Adrenal gland (tissue), 12 donors: ENCODE data around the gene SAA1. TPM values are rescaled to one million over a fixed set of nuclear protein-coding genes. Genes with fewer than 3 reads are reported as not detected.

Source experiments
- DNase-seq, 7 donors: peaks; one replicate each; pipeline ENCODE4 v3.0.0-alpha.2; 2019 to 2020
- H3K27ac ChIP-seq, 5 donors: fragments of 200-600 bp; sonication (generic) in 4 of 5; 1 replicate in 3 of 5; 2 replicates in 2 of 5; pipeline versions ENCODE4 v1.5.1 to v1.8.0; 2016 to 2020; ENCODE audit warnings: mild to moderate bottlenecking in 1 of 5
- H3K27me3 ChIP-seq: fragments of 200-600 bp; 2 replicates; pipeline ENCODE4 v1.8.0; 2021
- H3K36me3 ChIP-seq, 2 donors: fragments of 200-600 bp; replicated peaks in 1 of 2; 1 replicate in 1 of 2; 2 replicates in 1 of 2; pipeline versions ENCODE4 v1.5.1 to v1.8.0; 2018 to 2022
- H3K4me1 ChIP-seq, 2 donors: fragments of 200-600 bp; replicated peaks in 1 of 2; 1 replicate in 1 of 2; 2 replicates in 1 of 2; pipeline versions ENCODE4 v1.5.1 to v1.8.0; 2018 to 2021
- H3K4me3 ChIP-seq, 4 donors: fragments of 200-600 bp; sonication (generic) in 3 of 4; one replicate each; pipeline ENCODE4 v1.5.1; 2016 to 2018
- H3K9me3 ChIP-seq, 3 donors: fragments of 200-600 bp; sonication (generic) in 1 of 3; replicated peaks in 1 of 3; 1 replicate in 2 of 3; 2 replicates in 1 of 3; pipeline versions ENCODE4 v1.5.1 to v1.8.0; 2016 to 2021
- CTCF ChIP-seq, 6 experiments: fragments of 450-650 bp in 4 of 6; fragments of 200-600 bp in 2 of 6; sonication (generic) in 1 of 6; IDR thresholded peaks; 1 replicate in 5 of 6; 2 replicates in 1 of 6; pipeline versions ENCODE4 v1.5.1 to v1.8.0; 2016 to 2021; ENCODE audit warnings: antibody characterized with exemption in 6 of 6, mild to moderate bottlenecking in 2 of 6, moderate library complexity in 1 of 6
- POLR2A ChIP-seq, 2 donors: fragments of 450-650 bp; IDR thresholded peaks; one replicate each; pipeline ENCODE4 v1.6.1; 2017; ENCODE audit warnings: antibody characterized with exemption in 2 of 2, mild to moderate bottlenecking in 2 of 2, moderate library complexity in 1 of 2
- WGBS, 4 donors: extraction: QIAGEN DNeasy Blood & Tissue Kit in 2 of 4; methylation state at CpG; one replicate each; pipeline versions ENCODE4 v1.1.5 to v1.1.7; 2013 to 2017; 5-methylcytosine and 5-hydroxymethylcytosine counted together
- intact Hi-C, 2 donors: fragments of 100-400 bp; cut with DNase I; formaldehyde crosslinking; loops; one replicate each; pipeline versions ENCODE4 v1.14.1 to v1.15.0; 2022 to 2023
- polyA plus RNA-seq, 3 donors: library from polyadenylated mRNA; stranded (reverse); fragments of 200-250 nt in 2 of 3; fragments of 350-450 nt in 1 of 3; fragmentation: Illumina TruSeq in 1 of 3; extraction: RNeasy Lipid Tissue Mini Kit (QIAGEN cat#74804) in 1 of 3; gene quantifications; one replicate each; pipeline ENCODE4 v1.2.3, GENCODE V29; 2013 to 2014
- total RNA-seq, 9 donors: library from RNA; depleted of rRNA in 4 of 9; stranded (reverse); fragments of >200 nt in 4 of 9; fragments of 120-200 nt in 1 of 9; fragmentation: NEBNext Ultra II Directional in 1 of 9; extraction: Animal tissue kit (Norgen Biotek cat#: 25700) in 1 of 9; gene quantifications; one replicate each; pipeline versions ENCODE4 v1.1.0 to v1.2.4, GENCODE V29; 2013 to 2023
- donor health status: healthy with polysubstance abuse.
- donor health status: Bipolar disorder and iron deficiency.
- donor health status: DM: yes; HTN: yes; CAD: no.
- donor health status: DM: no; HTN: no; CAD: no.
- donor health status: DM: no; HTN: no; CAD: no.
- donor health status: DM: yes; HTN: yes; CAD: no.

SAA1 gene
- total and polyA plus RNA-seq, 12 donors, result 1.8 to 1,277 (median 20.0) TPM; not detected in 1

GRCh38 chr11:18270102-18270501 lies 4.0 kb downstream of the SAA1 start:
- intact Hi-C loops, result no loop called here
- H3K27me3 ChIP-seq, result no peaks in the 10 kb centered on the region

GRCh38 chr11:18271206-18271605 lies 5.1 kb downstream of the SAA1 start:
- TF ChIP-seq POLR2A (IDR thresholded peaks at IDR 0.05), result no peak
- no peak for TF ChIP-seq CTCF (IDR thresholded peaks at IDR 0.05)

More at GRCh38 chr11:18270102-18270501, 4.0 kb downstream of the SAA1 start:
- no peak overlapping the region for H3K4me3 ChIP-seq
- H3K4me1 ChIP-seq, result no peaks in the 10 kb centered on the region
- no peaks in the 10 kb centered on the region for H3K9me3 ChIP-seq
- no peak overlapping the region for H3K27ac ChIP-seq
- TF ChIP-seq POLR2A (IDR thresholded peaks at IDR 0.05) (no peak), CTCF (IDR thresholded peaks at IDR 0.05) (no peak)
- H3K36me3 ChIP-seq, result no peaks in the 10 kb centered on the region
- WGBS, 4 donors, result 72 to 89% (median 77%) methylated on average over 1 to 4 of the region's 4 CpGs
- DNase-seq, result peak in 1 of 7 donors; percentile 34

GRCh38 chr11:18277565-18278271 lies 11.7 kb downstream of the SAA1 start:
- no peak overlapping the region for H3K4me3 ChIP-seq
- H3K27ac ChIP-seq, result peak overlapping the region in 2 of 5 donors; percentile 19 to 29
- peaks cover 0 to 19% of the 10 kb centered on the region in 2 donors for H3K36me3 ChIP-seq
- no peak for TF ChIP-seq POLR2A (IDR thresholded peaks at IDR 0.05)
- no peaks in the 10 kb centered on the region for H3K9me3 ChIP-seq
- H3K27me3 ChIP-seq, result no peaks in the 10 kb centered on the region
- intact Hi-C loops, result no loop called here
- peak in 4 of 7 donors; percentile 16 to 57 (median 44) for DNase-seq
- H3K4me1 ChIP-seq, result no peaks in the 10 kb centered on the region
- 78 to 86% (median 84%) methylated on average over 5 of the region's 5 CpGs for WGBS, 4 donors

More at GRCh38 chr11:18271206-18271605, 5.1 kb downstream of the SAA1 start:
- no peak for DNase-seq
- H3K27me3 ChIP-seq, result no peaks in the 10 kb centered on the region
- no peaks in the 10 kb centered on the region for H3K36me3 ChIP-seq
- no peak overlapping the region for H3K4me3 ChIP-seq
- no peak overlapping the region for H3K27ac ChIP-seq
- intact Hi-C loops, result no loop called here
- WGBS, 4 donors, result 69 to 88% (median 76%) methylated on average over 4 of the region's 4 CpGs
- H3K4me1 ChIP-seq, result no peaks in the 10 kb centered on the region
- no peaks in the 10 kb centered on the region for H3K9me3 ChIP-seq

GRCh38 chr11:18280438-18281045 lies 14.5 kb downstream of the SAA1 start:
- H3K27me3 ChIP-seq, result no peaks in the 10 kb centered on the region
- H3K36me3 ChIP-seq, result peaks cover 0 to 30% of the 10 kb centered on the region in 2 donors
- intact Hi-C loops, result no loop called here
- DNase-seq, result no peak
- H3K27ac ChIP-seq, result no peak overlapping the region
- no peak overlapping the region for H3K4me3 ChIP-seq
- H3K9me3 ChIP-seq, result no peaks in the 10 kb centered on the region
- WGBS, 4 donors, result 79 to 82% (median 80%) methylated on average over 4 of the region's 4 CpGs
- H3K4me1 ChIP-seq, result no peaks in the 10 kb centered on the region
- TF ChIP-seq CTCF (IDR thresholded peaks at IDR 0.05) (no peak), POLR2A (IDR thresholded peaks at IDR 0.05) (no peak)
